ENCODE data around the gene SCG5. TPM values are rescaled to one million over a fixed set of nuclear protein-coding genes. Genes with fewer than 3 reads are reported as not detected.

The SCG5 gene
- total RNA-seq, 1 donor from 2014 or later: 18.2 TPM

DNA sequence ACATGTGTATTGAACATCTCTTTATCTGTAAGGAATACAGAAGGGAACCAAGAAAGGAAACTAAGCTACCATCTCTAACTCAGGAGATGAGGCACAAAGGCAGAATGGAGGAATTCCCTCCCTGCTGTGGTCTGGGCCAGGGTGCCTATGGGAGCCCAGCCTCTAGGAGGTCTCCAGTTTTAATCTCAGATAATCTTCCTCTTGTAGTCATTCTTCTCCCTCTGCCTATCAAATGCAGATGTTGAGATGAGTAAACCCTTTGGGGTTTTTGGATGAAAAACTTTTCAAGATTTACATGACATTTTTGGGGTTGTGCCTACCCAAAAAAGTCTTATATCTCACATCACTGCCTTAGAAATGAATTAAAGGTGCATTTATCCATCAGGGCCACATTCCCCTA is 23.3 kb downstream of the SCG5 start:
- Mint-ChIP-seq H3K36me3 (ENCODE audit: insufficient read depth) (no peaks in the 10 kb centered on the region), H3K4me3 (ENCODE audit: low read depth) (no peak overlapping the region), H3K9me3 (ENCODE audit: low read depth) (no peaks in the 10 kb centered on the region), H3K4me1 (ENCODE audit: low read depth) (no peaks in the 10 kb centered on the region), H3K27ac (no peak overlapping the region), H3K27me3 (no peaks in the 10 kb centered on the region)
- no peak for DNase-seq (ENCODE audit: low spot score, unreplicated experiment)
- no peak for TF ChIP-seq CTCF (IDR thresholded peaks at IDR 0.05; ENCODE audit: unreplicated experiment)

GRCh38 chr15:32667321-32667720 is 25.8 kb downstream of the SCG5 start:
- H3K27ac Mint-ChIP-seq: no peak overlapping the region
- DNase-seq (ENCODE audit: low spot score, unreplicated experiment): no peak
- no peak overlapping the region for H3K4me3 Mint-ChIP-seq (ENCODE audit: low read depth)
- TF ChIP-seq CTCF (IDR thresholded peaks at IDR 0.05; ENCODE audit: unreplicated experiment): no peak
- H3K36me3 Mint-ChIP-seq (ENCODE audit: insufficient read depth): no peaks in the 10 kb centered on the region
- H3K4me1 Mint-ChIP-seq (ENCODE audit: low read depth): no peaks in the 10 kb centered on the region
- H3K9me3 Mint-ChIP-seq (ENCODE audit: low read depth): no peaks in the 10 kb centered on the region
- H3K27me3 Mint-ChIP-seq: no peaks in the 10 kb centered on the region

- Mint-ChIP-seq H3K9me3 (ENCODE audit: low read depth) (no peaks in the 10 kb centered on the region), H3K4me3 (ENCODE audit: low read depth) (no peak overlapping the region), H3K36me3 (ENCODE audit: insufficient read depth) (no peaks in the 10 kb centered on the region), H3K4me1 (ENCODE audit: low read depth) (no peaks in the 10 kb centered on the region), H3K27ac (no peak overlapping the region), H3K27me3 (no peaks in the 10 kb centered on the region)
- TF ChIP-seq CTCF (IDR thresholded peaks at IDR 0.05; ENCODE audit: unreplicated experiment): no peak
- DNase-seq (ENCODE audit: low spot score, unreplicated experiment): no peak
Observed at GRCh38 chr15:32668942-32669341, 27.4 kb downstream of the SCG5 start.

DNA sequence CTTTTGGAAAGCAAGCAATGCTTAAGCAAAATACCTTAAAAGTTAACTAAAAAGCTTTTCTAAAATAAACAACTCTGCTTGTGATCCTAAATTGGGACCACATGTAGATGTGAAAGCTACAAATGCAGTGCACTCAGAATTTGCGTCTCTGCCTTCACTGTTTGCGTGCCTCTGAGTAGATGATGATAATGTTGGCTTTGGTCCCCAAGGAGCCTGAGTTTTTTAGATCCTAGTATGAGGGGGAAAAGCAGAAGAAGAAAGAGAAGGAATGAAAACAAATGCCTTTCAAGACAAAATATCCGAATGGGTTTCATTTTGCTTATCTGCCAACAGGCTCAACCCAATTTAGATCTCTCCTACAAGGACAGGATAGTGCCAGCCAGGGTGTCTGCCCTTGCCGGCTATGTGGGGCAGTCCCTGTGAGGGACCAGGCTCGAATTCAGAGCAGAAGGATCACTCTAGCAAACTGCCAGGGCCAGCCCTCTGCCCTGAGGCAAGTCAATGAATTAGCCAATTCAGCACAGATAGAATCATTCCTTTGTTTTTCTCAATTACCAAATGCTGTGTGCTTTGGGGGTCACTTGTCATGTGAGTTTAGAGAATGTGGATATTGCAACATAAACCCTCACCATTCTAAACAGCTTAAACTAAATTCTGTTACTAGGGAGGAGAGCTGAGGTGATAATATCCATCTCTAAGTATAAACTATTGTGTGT is 28.5 kb downstream of the SCG5 start:
- no peaks in the 10 kb centered on the region for H3K4me1 Mint-ChIP-seq (ENCODE audit: low read depth)
- no peaks in the 10 kb centered on the region for H3K36me3 Mint-ChIP-seq (ENCODE audit: insufficient read depth)
- H3K27ac Mint-ChIP-seq: no peak overlapping the region
- no peak for DNase-seq (ENCODE audit: low spot score, unreplicated experiment)
- no peaks in the 10 kb centered on the region for H3K27me3 Mint-ChIP-seq
- no peak overlapping the region for H3K4me3 Mint-ChIP-seq (ENCODE audit: low read depth)
- no peaks in the 10 kb centered on the region for H3K9me3 Mint-ChIP-seq (ENCODE audit: low read depth)
- TF ChIP-seq CTCF (IDR thresholded peaks at IDR 0.05; ENCODE audit: unreplicated experiment): no peak

- Mint-ChIP-seq H3K27me3 (no peaks in the 10 kb centered on the region), H3K27ac (no peak overlapping the region), H3K9me3 (ENCODE audit: low read depth) (no peaks in the 10 kb centered on the region), H3K4me3 (ENCODE audit: low read depth) (no peak overlapping the region), H3K4me1 (ENCODE audit: low read depth) (peaks cover under 1% of the 10 kb centered on the region), H3K36me3 (ENCODE audit: insufficient read depth) (no peaks in the 10 kb centered on the region)
- TF ChIP-seq CTCF (IDR thresholded peaks at IDR 0.05; ENCODE audit: unreplicated experiment): no peak
- no peak for DNase-seq (ENCODE audit: low spot score, unreplicated experiment)
Observed at GRCh38 chr15:32670623-32671022, 29.1 kb downstream of the SCG5 start.
